ENCODE results near the gene WNT9B.

The WNT9B gene

GRCh38 chr17:46817901-46818209 lies 33.5 kb upstream of the WNT9B start:
- H3K4me3 ChIP-seq: no peak overlapping the region
- no peak overlapping the region for H3K27ac ChIP-seq
- no peak for DNase-seq (ENCODE audit: low spot score)
- TF ChIP-seq, protein P1, sequence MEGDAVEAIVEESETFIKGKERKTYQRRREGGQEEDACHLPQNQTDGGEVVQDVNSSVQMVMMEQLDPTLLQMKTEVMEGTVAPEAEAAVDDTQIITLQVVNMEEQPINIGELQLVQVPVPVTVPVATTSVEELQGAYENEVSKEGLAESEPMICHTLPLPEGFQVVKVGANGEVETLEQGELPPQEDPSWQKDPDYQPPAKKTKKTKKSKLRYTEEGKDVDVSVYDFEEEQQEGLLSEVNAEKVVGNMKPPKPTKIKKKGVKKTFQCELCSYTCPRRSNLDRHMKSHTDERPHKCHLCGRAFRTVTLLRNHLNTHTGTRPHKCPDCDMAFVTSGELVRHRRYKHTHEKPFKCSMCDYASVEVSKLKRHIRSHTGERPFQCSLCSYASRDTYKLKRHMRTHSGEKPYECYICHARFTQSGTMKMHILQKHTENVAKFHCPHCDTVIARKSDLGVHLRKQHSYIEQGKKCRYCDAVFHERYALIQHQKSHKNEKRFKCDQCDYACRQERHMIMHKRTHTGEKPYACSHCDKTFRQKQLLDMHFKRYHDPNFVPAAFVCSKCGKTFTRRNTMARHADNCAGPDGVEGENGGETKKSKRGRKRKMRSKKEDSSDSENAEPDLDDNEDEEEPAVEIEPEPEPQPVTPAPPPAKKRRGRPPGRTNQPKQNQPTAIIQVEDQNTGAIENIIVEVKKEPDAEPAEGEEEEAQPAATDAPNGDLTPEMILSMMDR (IDR thresholded peaks at IDR 0.05): no peak

DNA sequence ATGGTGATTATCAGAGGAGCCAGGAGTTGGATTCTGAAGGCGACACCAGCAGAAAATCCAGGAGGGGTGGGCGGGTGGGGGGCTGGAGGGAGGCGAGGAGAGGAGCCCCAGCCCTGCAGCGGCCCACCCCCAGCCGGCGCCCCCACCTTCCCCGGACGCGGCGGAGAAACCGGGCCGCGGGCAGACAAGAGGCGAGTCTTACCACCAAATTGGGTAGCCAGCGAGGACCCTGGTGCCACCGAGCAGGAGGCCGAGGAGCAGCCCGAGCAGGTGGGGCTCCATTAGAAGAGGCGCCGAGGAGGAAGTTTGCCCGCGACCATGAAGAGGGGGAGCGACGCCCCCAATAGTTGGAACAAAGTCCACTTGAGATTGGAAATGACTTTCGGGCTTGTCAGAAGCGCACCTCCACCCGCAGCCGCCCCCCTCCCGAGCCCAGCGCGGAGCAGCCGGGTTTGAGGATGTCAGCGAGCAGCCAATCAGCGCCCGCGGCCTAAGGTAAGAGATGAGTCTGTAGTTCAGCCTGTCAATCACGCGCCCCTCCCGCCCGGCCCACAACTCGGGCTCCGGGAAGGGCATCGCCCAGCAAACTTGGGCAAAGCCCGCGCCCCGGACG lies 33.0 kb upstream of the WNT9B start, which contains the start of gene WNT3:
Gene WNT3, minus strand, starts transcription at position 377 of the 613 bp plus-strand sequence. Its CDS starts 95 bp downstream, at position 282.
- TF ChIP-seq, protein P1 (IDR thresholded peaks at IDR 0.05): no peak
- peak within 1 kb of the TSS; percentile 70 for H3K4me3 ChIP-seq
- no peak for DNase-seq (ENCODE audit: low spot score)
- H3K27ac ChIP-seq: no peak within 1 kb of the TSS

DNA sequence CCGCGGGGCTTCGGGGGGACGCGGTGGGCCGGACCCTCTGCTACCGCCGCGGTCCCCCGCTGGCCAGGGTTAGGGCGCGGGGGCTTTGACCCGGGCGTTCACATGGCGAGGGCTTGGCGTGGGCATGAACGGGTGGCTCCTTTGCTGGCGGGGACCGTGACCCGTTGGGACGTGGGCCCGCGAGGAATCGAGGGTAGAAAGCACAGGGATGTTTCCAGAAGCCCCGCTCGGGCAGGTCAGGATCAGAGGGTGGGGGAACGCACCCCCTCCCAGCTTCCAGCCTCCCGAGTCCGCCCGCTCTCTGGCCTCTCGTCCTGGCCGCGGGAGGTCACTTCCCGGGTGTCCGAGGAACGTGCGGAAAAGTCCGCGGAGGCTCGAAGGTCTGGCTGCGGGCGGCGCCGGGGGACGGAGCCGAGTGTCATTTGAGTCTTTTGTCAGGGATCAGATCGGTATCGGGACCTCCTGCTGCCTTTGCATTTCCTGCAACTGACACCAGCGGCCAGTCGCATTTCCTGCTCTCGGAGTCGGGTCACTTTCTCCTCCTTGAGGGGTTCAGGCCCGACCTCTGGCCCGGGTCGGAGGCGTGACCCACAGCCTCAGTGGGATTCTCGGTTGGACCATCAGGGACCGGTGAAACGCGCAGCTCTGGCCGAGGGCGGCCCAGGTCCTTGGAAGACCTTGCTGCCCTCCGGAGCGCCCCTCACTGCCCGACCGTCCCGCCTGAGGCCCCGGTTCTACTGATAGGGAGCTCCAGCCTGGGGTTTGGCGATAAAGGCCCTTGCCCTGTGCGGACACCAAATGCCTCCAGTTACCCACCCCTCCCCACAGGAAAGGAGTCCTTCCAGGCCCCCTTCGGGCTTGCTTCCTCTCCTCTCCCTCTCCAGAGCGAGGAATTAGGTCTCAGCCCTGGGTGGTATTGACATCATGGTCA lies 32.2 kb upstream of the WNT9B start:
- no peak overlapping the region for H3K27ac ChIP-seq
- TF ChIP-seq, protein P1 (IDR thresholded peaks at IDR 0.05): no peak
- no peak for DNase-seq (ENCODE audit: low spot score)
- peak overlapping the region; percentile 70 for H3K4me3 ChIP-seq

- H3K4me3 ChIP-seq: peak overlapping the region; percentile 70
- TF ChIP-seq, protein P1 (IDR thresholded peaks at IDR 0.05): no peak
- DNase-seq (ENCODE audit: low spot score): no peak
- H3K27ac ChIP-seq: no peak overlapping the region
Observed at GRCh38 chr17:46819906-46820351, 31.5 kb upstream of the WNT9B start.

DNA sequence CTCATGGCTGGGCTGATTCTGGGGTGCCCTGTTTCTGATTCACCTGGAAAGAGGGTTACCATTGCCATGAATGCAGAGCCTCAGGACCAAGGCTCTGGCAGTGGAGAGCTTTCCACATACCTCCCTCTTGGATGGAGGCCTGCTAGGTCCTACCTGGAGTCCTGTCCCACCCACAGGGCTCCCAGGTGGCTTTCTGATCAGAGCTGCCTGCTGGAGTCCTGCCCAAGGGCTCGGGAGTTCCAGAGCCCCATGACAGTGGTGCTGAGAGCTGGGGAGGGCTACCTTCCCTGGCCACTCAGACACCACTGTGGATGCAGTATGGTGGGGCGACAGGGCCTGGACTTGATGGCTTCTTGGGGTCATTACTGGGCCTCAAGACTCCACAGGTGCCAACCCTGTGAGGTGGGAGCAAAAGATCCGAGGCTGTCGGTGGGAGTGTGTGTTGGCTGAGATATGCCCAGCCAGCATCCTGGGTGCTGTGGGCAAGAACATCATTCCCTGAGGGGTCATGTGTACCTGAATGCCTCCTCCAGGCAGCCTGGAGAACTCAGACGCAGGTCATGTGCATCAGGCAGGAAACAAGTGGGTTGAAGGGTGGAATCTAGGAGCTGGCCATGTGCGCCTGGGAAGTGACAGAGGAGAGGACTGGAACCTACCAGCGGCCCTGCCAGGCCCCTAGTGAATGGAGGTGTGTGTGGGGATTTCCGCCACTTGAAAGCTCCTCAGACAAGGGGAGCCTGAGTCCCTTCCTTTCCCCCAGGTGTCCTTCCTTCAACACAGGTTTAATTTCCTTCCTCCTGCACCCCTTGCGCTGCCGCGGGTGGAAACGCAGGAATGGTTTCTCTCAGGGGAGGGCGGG lies 30.6 kb upstream of the WNT9B start:
- no peak overlapping the region for H3K4me3 ChIP-seq
- TF ChIP-seq, protein P1 (IDR thresholded peaks at IDR 0.05): no peak
- H3K27ac ChIP-seq: no peak overlapping the region
- DNase-seq (ENCODE audit: low spot score): no peak

DNA sequence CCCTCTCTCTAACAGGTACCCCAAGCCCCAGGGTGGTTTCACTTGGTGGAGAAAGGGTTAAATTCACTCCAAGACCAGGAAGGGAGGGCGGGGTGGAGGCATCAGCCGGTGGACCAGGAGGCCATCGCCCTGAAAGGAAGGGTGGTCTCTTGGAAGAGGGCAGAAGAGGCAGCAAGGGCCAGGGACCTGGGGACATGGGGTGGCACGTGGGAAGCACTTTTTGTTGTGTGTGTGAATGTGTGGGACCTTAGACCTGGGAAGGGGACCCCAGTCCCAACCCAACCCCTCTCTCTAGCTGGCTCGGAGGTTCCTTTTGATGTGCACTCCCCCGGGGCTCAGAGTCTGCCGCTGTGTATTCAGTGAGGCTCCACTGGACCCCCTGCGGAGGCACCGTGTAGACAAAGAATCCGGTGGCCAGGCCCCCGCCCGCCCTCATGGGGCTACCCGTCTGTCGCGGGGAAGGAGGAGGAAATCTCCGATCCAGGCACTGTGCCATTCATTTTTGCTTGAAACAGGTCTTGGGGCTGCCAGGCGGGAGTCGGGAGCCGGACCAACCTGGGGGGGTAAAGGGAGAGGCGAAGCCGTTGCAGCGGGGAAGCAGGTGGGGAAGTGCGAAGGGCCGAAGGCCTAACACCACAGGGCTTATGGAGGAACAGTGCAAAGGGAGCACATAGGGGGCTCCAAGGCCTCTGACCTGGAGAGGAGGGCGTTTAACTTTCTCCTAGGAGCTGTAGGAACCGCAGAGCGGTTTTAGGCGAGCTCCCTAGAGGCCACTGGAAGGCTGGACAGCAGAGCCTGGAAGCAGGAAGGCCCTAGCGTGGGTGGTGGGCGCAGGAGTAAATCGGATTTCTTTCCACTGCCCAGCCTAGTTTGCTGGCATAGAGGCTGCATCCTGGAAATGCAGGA lies 29.6 kb upstream of the WNT9B start:
- H3K4me3 ChIP-seq: no peak overlapping the region
- no peak for DNase-seq (ENCODE audit: low spot score)
- no peak overlapping the region for H3K27ac ChIP-seq
- TF ChIP-seq, protein P1 (IDR thresholded peaks at IDR 0.05): no peak
